Measurements from ENCODE around the gene MPP7. TPM values are rescaled to one million over a fixed set of nuclear protein-coding genes. Genes with fewer than 3 reads are reported as not detected.
"Not testable (repeated sequence)": the region's sequence is repeated elsewhere in the genome, so short reads cannot be mapped to it uniquely, and the experiment has no call there.

MPP7 gene
- total RNA-seq: 10 to 100 TPM; 38.0 to 95.3 TPM
- 10 to 100 TPM; 11.0 to 16.9 TPM for polyA plus RNA-seq
- long read RNA-seq, donor 1, partial matches to known transcripts: 111 of 147 reads
- long read RNA-seq, donor 1, other reads (novel, unspliced or antisense): 36 of 147 reads
- long read RNA-seq, donor 2, partial matches to known transcripts: 8 of 45 reads
- long read RNA-seq, donor 2, other reads (novel, unspliced or antisense): 37 of 45 reads

- Histone ChIP-seq H3K4me1 (ENCODE audit: control insufficient read depth in 1 of 2, insufficient read depth in 2 of 2, low read length in 2 of 2) (peaks cover 0 to 3% of the 10 kb centered on the region in 2 donors), H3K4me3 (ENCODE audit: low read length in 2 of 2) (peak within 1 kb of the TSS; percentile 79 to 89), H3K36me3 (ENCODE audit: control insufficient read depth in 1 of 2, insufficient read depth in 2 of 2, low read length in 1 of 2) (no peaks in the 10 kb centered on the region), H3K27ac (ENCODE audit: low read depth in 1 of 2, low read length in 2 of 2) (peak within 1 kb of the TSS; percentile 91 to 95), H3K27me3 (ENCODE audit: control insufficient read depth in 1 of 2, insufficient read depth in 2 of 2, low read length in 1 of 2) (no peaks in the 10 kb centered on the region), H3K9me3 (ENCODE audit: control insufficient read depth, low read length) (no peaks in the 10 kb centered on the region)
- peak; percentile 100 for ATAC-seq (ENCODE audit: low FRiP score)
- DNase-seq: peak; percentile 96 to 97
- 1% methylated on average over 76 to 80 of the region's 80 CpGs for WGBS, 2 donors
- intact Hi-C loops (cut with DNase I): loop anchor here (2.0 to 5.0 kb wide), 5 partner anchors 24 to 80 kb away; no protein-coding TSS in a partner anchor
These were observed at the start of gene MPP7 for GRCh38 chr10:28302638-28303488. TSS of gene MPP7 (minus strand) at chr10:28303064. CDS start at chr10:28238604, 64,460 bp downstream.

- H3K4me3 ChIP-seq (ENCODE audit: low read length in 2 of 2): no peak overlapping the region
- DNase-seq (no peak), ATAC-seq (ENCODE audit: low FRiP score) (no peak)
- H3K27me3 ChIP-seq (ENCODE audit: control insufficient read depth in 1 of 2, insufficient read depth in 2 of 2, low read length in 1 of 2): no peaks in the 10 kb centered on the region
- H3K36me3 ChIP-seq (ENCODE audit: control insufficient read depth in 1 of 2, insufficient read depth in 2 of 2, low read length in 1 of 2): no peaks in the 10 kb centered on the region
- peaks cover 1% of the 10 kb centered on the region for H3K9me3 ChIP-seq (ENCODE audit: control insufficient read depth, low read length)
- WGBS, 2 donors: 32 to 96% methylated on average over 3 of the region's 3 CpGs
- no peaks in the 10 kb centered on the region for H3K4me1 ChIP-seq (ENCODE audit: control insufficient read depth in 1 of 2, insufficient read depth in 2 of 2, low read length in 2 of 2)
- no peak overlapping the region for H3K27ac ChIP-seq (ENCODE audit: low read depth in 1 of 2, low read length in 2 of 2)
- intact Hi-C loops (cut with DNase I): no loop called here
These were observed 47.0 kb upstream of the MPP7 start for GRCh38 chr10:28349892-28350291.

- ATAC-seq (ENCODE audit: low FRiP score) (no peak), DNase-seq (no peak)
- H3K4me3 ChIP-seq (ENCODE audit: low read length in 2 of 2): no peak overlapping the region
- peaks cover 1% of the 10 kb centered on the region for H3K9me3 ChIP-seq (ENCODE audit: control insufficient read depth, low read length)
- no peaks in the 10 kb centered on the region for H3K27me3 ChIP-seq (ENCODE audit: control insufficient read depth in 1 of 2, insufficient read depth in 2 of 2, low read length in 1 of 2)
- no peak overlapping the region for H3K27ac ChIP-seq (ENCODE audit: low read depth in 1 of 2, low read length in 2 of 2)
- H3K36me3 ChIP-seq (ENCODE audit: control insufficient read depth in 1 of 2, insufficient read depth in 2 of 2, low read length in 1 of 2): no peaks in the 10 kb centered on the region
- 74 to 88% methylated on average over 6 of the region's 6 CpGs for WGBS, 2 donors
- H3K4me1 ChIP-seq (ENCODE audit: control insufficient read depth in 1 of 2, insufficient read depth in 2 of 2, low read length in 2 of 2): peaks cover 0 to 2% of the 10 kb centered on the region in 2 donors
- intact Hi-C loops (cut with DNase I): no loop called here
These were observed 41.4 kb upstream of the MPP7 start for GRCh38 chr10:28343987-28344895.

GRCh38 chr10:28343252-28343651 is 40.4 kb upstream of the MPP7 start:
- H3K4me3 ChIP-seq (ENCODE audit: low read length in 2 of 2): no peak overlapping the region
- ATAC-seq (ENCODE audit: low FRiP score) (no peak), DNase-seq (no peak)
- H3K36me3 ChIP-seq (ENCODE audit: control insufficient read depth in 1 of 2, insufficient read depth in 2 of 2, low read length in 1 of 2): no peaks in the 10 kb centered on the region
- WGBS, 2 donors: 95 to 97% methylated on average over 2 of the region's 2 CpGs
- H3K27ac ChIP-seq (ENCODE audit: low read depth in 1 of 2, low read length in 2 of 2): no peak overlapping the region
- H3K9me3 ChIP-seq (ENCODE audit: control insufficient read depth, low read length): peaks cover 1% of the 10 kb centered on the region
- H3K27me3 ChIP-seq (ENCODE audit: control insufficient read depth in 1 of 2, insufficient read depth in 2 of 2, low read length in 1 of 2): no peaks in the 10 kb centered on the region
- intact Hi-C loops (cut with DNase I): no loop called here
- H3K4me1 ChIP-seq (ENCODE audit: control insufficient read depth in 1 of 2, insufficient read depth in 2 of 2, low read length in 2 of 2): peaks cover 0 to 2% of the 10 kb centered on the region in 2 donors

- intact Hi-C loops (cut with DNase I); ATAC-seq (ENCODE audit: low FRiP score); H3K9me3 ChIP-seq (ENCODE audit: control insufficient read depth, low read length); H3K27ac ChIP-seq (ENCODE audit: low read depth in 1 of 2, low read length in 2 of 2); H3K4me3 ChIP-seq (ENCODE audit: low read length in 2 of 2); H3K36me3 ChIP-seq (ENCODE audit: control insufficient read depth in 1 of 2, insufficient read depth in 2 of 2, low read length in 1 of 2); DNase-seq; H3K4me1 ChIP-seq (ENCODE audit: control insufficient read depth in 1 of 2, insufficient read depth in 2 of 2, low read length in 2 of 2); H3K27me3 ChIP-seq (ENCODE audit: control insufficient read depth in 1 of 2, insufficient read depth in 2 of 2, low read length in 1 of 2): not testable (repeated sequence)
- 89 to 91% methylated on average over 5 of the region's 5 CpGs for WGBS, 2 donors
These were observed 38.8 kb upstream of the MPP7 start for GRCh38 chr10:28341679-28342078.

- Histone ChIP-seq H3K27me3 (ENCODE audit: control insufficient read depth in 1 of 2, insufficient read depth in 2 of 2, low read length in 1 of 2) (no peaks in the 10 kb centered on the region), H3K27ac (ENCODE audit: low read depth in 1 of 2, low read length in 2 of 2) (no peak overlapping the region), H3K4me1 (ENCODE audit: control insufficient read depth in 1 of 2, insufficient read depth in 2 of 2, low read length in 2 of 2) (no peaks in the 10 kb centered on the region), H3K9me3 (ENCODE audit: control insufficient read depth, low read length) (no peaks in the 10 kb centered on the region), H3K4me3 (ENCODE audit: low read length in 2 of 2) (no peak overlapping the region), H3K36me3 (ENCODE audit: control insufficient read depth in 1 of 2, insufficient read depth in 2 of 2, low read length in 1 of 2) (no peaks in the 10 kb centered on the region)
- 88 to 90% methylated on average over 2 of the region's 2 CpGs for WGBS, 2 donors
- intact Hi-C loops (cut with DNase I): loop anchor here in 1 of 2 donors (5.0 kb wide), 1 partner anchor 40 kb away; no protein-coding TSS in a partner anchor
- DNase-seq (no peak), ATAC-seq (ENCODE audit: low FRiP score) (no peak)
These were observed 29.9 kb upstream of the MPP7 start for GRCh38 chr10:28332726-28333125.

GRCh38 chr10:28331841-28332240 is 29.0 kb upstream of the MPP7 start:
- intact Hi-C loops (cut with DNase I): loop anchor here in 1 of 2 donors (5.0 kb wide), 1 partner anchor 40 kb away; no protein-coding TSS in a partner anchor
- DNase-seq (no peak), ATAC-seq (ENCODE audit: low FRiP score) (no peak)
- H3K27ac ChIP-seq (ENCODE audit: low read depth in 1 of 2, low read length in 2 of 2): no peak overlapping the region
- no peaks in the 10 kb centered on the region for H3K27me3 ChIP-seq (ENCODE audit: control insufficient read depth in 1 of 2, insufficient read depth in 2 of 2, low read length in 1 of 2)
- no peaks in the 10 kb centered on the region for H3K9me3 ChIP-seq (ENCODE audit: control insufficient read depth, low read length)
- no peak overlapping the region for H3K4me3 ChIP-seq (ENCODE audit: low read length in 2 of 2)
- no peaks in the 10 kb centered on the region for H3K4me1 ChIP-seq (ENCODE audit: control insufficient read depth in 1 of 2, insufficient read depth in 2 of 2, low read length in 2 of 2)
- WGBS, 2 donors: 50 to 65% methylated on average over 3 of the region's 3 CpGs
- H3K36me3 ChIP-seq (ENCODE audit: control insufficient read depth in 1 of 2, insufficient read depth in 2 of 2, low read length in 1 of 2): no peaks in the 10 kb centered on the region

- peaks cover 0 to 2% of the 10 kb centered on the region in 2 donors for H3K4me1 ChIP-seq (ENCODE audit: control insufficient read depth in 1 of 2, insufficient read depth in 2 of 2, low read length in 2 of 2)
- H3K27ac ChIP-seq (ENCODE audit: low read depth in 1 of 2, low read length in 2 of 2): no peak overlapping the region
These were observed 28.2 kb upstream of the MPP7 start for GRCh38 chr10:28331066-28331465.

More at GRCh38 chr10:28331066-28331465, 28.2 kb upstream of the MPP7 start:
- Histone ChIP-seq H3K4me3 (ENCODE audit: low read length in 2 of 2) (no peak overlapping the region), H3K27me3 (ENCODE audit: control insufficient read depth in 1 of 2, insufficient read depth in 2 of 2, low read length in 1 of 2) (no peaks in the 10 kb centered on the region), H3K9me3 (ENCODE audit: control insufficient read depth, low read length) (no peaks in the 10 kb centered on the region), H3K36me3 (ENCODE audit: control insufficient read depth in 1 of 2, insufficient read depth in 2 of 2, low read length in 1 of 2) (no peaks in the 10 kb centered on the region)
- intact Hi-C loops (cut with DNase I): loop anchor here in 1 of 2 donors (5.0 kb wide), 1 partner anchor 41 kb away; no protein-coding TSS in a partner anchor
- ATAC-seq (ENCODE audit: low FRiP score) (no peak), DNase-seq (no peak)
